K562 (cell line): ENCODE data around the gene TMEM95. TPM values are rescaled to one million over a fixed set of nuclear protein-coding genes. Genes with fewer than 3 reads are reported as not detected.

Source experiments
- ATAC-seq: fragments of 200-7000 bp; cut with Tn5 transposase; 3 replicates; pipeline ENCODE4 v1.9.1; 2020; ENCODE audit warnings: moderate library complexity
- BruUV-seq: library from RNA; stranded (reverse); fragments of 400-500 nt; replicated peaks from 2 replicates; lab custom pipeline; 2021; lab: Mats Ljungman, UMichigan
- CTCF ChIA-PET: fragments of 300-600 bp; formaldehyde crosslinking; extraction: SDS; loops from one replicate; lab custom pipeline; 2021; ENCODE audit warnings: low intra/inter-chr PET ratio; lab: Yijun Ruan, JAX
- POLR2A ChIA-PET: fragments of 300-600, 350-650 bp; sonication (Branson Sonifier 250); formaldehyde crosslinking; extraction: SDS; loops from one replicate; lab custom pipeline; 2021; ENCODE audit warnings: antibody characterized with exemption, inconsistent platforms; lab: Yijun Ruan, JAX
- DNase-seq, 4 experiments: peaks; one replicate each; pipeline versions ENCODE4 v3.0.0 to v3.0.0-alpha.2; 2011 to 2018; ENCODE audit warnings: low spot score in 3 of 4, mixed read lengths in 3 of 4; ENCODE audit errors: extremely low read depth in 1 of 4
- FAIRE-seq: peaks from 2 replicates; lab custom pipeline; 2011; peaks lifted over from hg19 to GRCh38; lab: Jason Lieb, UNC
- H2AFZ ChIP-seq: 2 replicates; pipeline ENCODE4 v1.6.0; 2011; ENCODE audit warnings: low read depth, low read length, control low read depth, inconsistent platforms
- H3K27ac ChIP-seq: fragments of 200-600 bp; 3 replicates; pipeline ENCODE4 v1.8.0; 2011; ENCODE audit warnings: low read depth, mild to moderate bottlenecking, control low read depth, inconsistent platforms, low read length, moderate library complexity, mixed read lengths; ENCODE audit errors: extremely low read depth
- H3K27me3 ChIP-seq, 2 experiments: fragments of 300-600 bp in 1 of 2; 2 replicates in 1 of 2; 3 replicates in 1 of 2; pipeline versions ENCODE4 v1.6.0 to v1.8.0; 2011; ENCODE audit warnings: inconsistent platforms in 2 of 2, low read length in 2 of 2, mild to moderate bottlenecking in 1 of 2, mixed read lengths in 1 of 2, moderate library complexity in 1 of 2; ENCODE audit not compliant: control insufficient read depth in 2 of 2, insufficient read depth in 2 of 2
- H3K36me3 ChIP-seq: fragments of 300-600 bp; 3 replicates; pipeline ENCODE4 v1.8.0; 2011; ENCODE audit warnings: mild to moderate bottlenecking, low read length, inconsistent platforms; ENCODE audit not compliant: control insufficient read depth, insufficient read depth
- H3K4me1 ChIP-seq, 2 experiments: fragments of 200-600 bp in 1 of 2; replicated peaks in 1 of 2; 2 replicates in 1 of 2; 3 replicates in 1 of 2; pipeline versions ENCODE4 v1.5.1 to v1.8.0; 2011; ENCODE audit warnings: inconsistent platforms in 2 of 2, low read length in 2 of 2, mild to moderate bottlenecking in 1 of 2, mixed read lengths in 1 of 2, moderate library complexity in 1 of 2; ENCODE audit not compliant: control insufficient read depth in 2 of 2, insufficient read depth in 2 of 2
- H3K4me2 ChIP-seq: 2 replicates; pipeline ENCODE4 v1.6.1; 2011; ENCODE audit warnings: low read length, control low read depth, inconsistent platforms, mixed read lengths; ENCODE audit not compliant: insufficient read depth
- H3K4me3 ChIP-seq: fragments of 200-600 bp; sonication (generic), shearing (Covaris generic); 2 replicates; pipeline ENCODE4 v1.5.1; 2016; ENCODE audit warnings: control low read depth, inconsistent platforms
- H3K79me2 ChIP-seq: fragments of 200-600 bp; 3 replicates; pipeline ENCODE4 v1.8.0; 2011; ENCODE audit warnings: low read length, inconsistent platforms; ENCODE audit not compliant: control insufficient read depth, insufficient read depth
- H3K9ac ChIP-seq, 2 experiments: 2 replicates each; pipeline versions ENCODE4 v1.6.0 to v1.6.1; 2011; ENCODE audit warnings: low read depth in 2 of 2, low read length in 2 of 2, control low read depth in 1 of 2, inconsistent platforms in 1 of 2, mild to moderate bottlenecking in 1 of 2, mixed read lengths in 1 of 2; ENCODE audit not compliant: insufficient read depth in 1 of 2
- H3K9me1 ChIP-seq: one replicate; pipeline ENCODE4 v1.6.0; 2011; ENCODE audit warnings: inconsistent platforms, mild to moderate bottlenecking, low read length, moderate library complexity; ENCODE audit not compliant: control insufficient read depth, insufficient read depth
- H3K9me3 ChIP-seq: replicated peaks from 2 replicates; pipeline ENCODE4 v1.5.1; 2011; ENCODE audit warnings: low read depth, low read length, inconsistent platforms; ENCODE audit not compliant: control insufficient read depth, insufficient read depth
- H4K20me1 ChIP-seq: replicated peaks from 2 replicates; pipeline ENCODE4 v1.6.1; 2011; ENCODE audit warnings: low read length, inconsistent platforms, mixed read lengths; ENCODE audit not compliant: control insufficient read depth, insufficient read depth
- CC2D1A ChIP-seq: fragments of 450-650 bp; IDR thresholded peaks from 2 replicates; pipeline ENCODE4 v1.6.1; 2017; ENCODE audit warnings: mild to moderate bottlenecking
- DIDO1 ChIP-seq: fragments of 450-650 bp; IDR thresholded peaks from 2 replicates; pipeline ENCODE4 v1.6.1; 2016; ENCODE audit warnings: low read depth, missing biosample characterization, missing genetic modification characterization
- FUS ChIP-seq: fragments of 200-400 bp; formaldehyde crosslinking; optimal IDR thresholded peaks from 2 replicates; pipeline ENCODE3; 2017; ENCODE audit warnings: low read depth, low read length
- MCM2 ChIP-seq: fragments of 450-650 bp; IDR thresholded peaks from 2 replicates; pipeline ENCODE4 v1.6.1; 2017; ENCODE audit warnings: low read depth, mild to moderate bottlenecking
- MYC ChIP-seq, 2 experiments: fragments of 250-450 bp in 1 of 2; sonication (Bioruptor Pico) in 1 of 2; IDR thresholded peaks; 2 replicates each; pipeline versions ENCODE4 v1.5.1 to v1.6.1; 2012 to 2021; ENCODE audit warnings: low read depth in 2 of 2, borderline replicate concordance in 1 of 2, improper control_type of control experiment in 1 of 2, low read length in 1 of 2, mild to moderate bottlenecking in 1 of 2, moderate library complexity in 1 of 2
- NFYB ChIP-seq: IDR thresholded peaks from 2 replicates; pipeline ENCODE4 v1.6.1; 2011; ENCODE audit warnings: mild to moderate bottlenecking, moderate library complexity; ENCODE audit not compliant: insufficient read length; ENCODE audit errors: extremely low read depth
- PHF20 ChIP-seq: fragments of 450-650 bp; IDR thresholded peaks from 2 replicates; pipeline ENCODE4 v1.6.1; 2018; ENCODE audit not compliant: partially characterized antibody
- ZKSCAN8 ChIP-seq: fragments of 200-800 bp; sonication (Bioruptor generic); IDR thresholded peaks from 2 replicates; pipeline ENCODE4 v1.6.1; 2016; ENCODE audit warnings: missing genetic modification characterization, missing compliant biosample characterization
- ZNF224 ChIP-seq: sonication (generic); formaldehyde crosslinking; IDR thresholded peaks from 2 replicates; pipeline ENCODE4 v1.8.0; 2022; ENCODE audit warnings: mild to moderate bottlenecking, missing genetic modification reagents
- WGBS: fragments of 100-300 bp; shearing (Covaris generic); methylation state at CpG from one replicate; pipeline ENCODE4 v1.1.6; 2016; ENCODE audit warnings: low coverage, mixed read lengths; ENCODE audit not compliant: insufficient coverage; ENCODE audit errors: missing lambda C conversion rate; 5-methylcytosine and 5-hydroxymethylcytosine counted together
- in situ Hi-C: fragments of 300-500 bp; cut with MboI; formaldehyde crosslinking; loops from 4 replicates; pipeline ENCODE4 v1.15.0; 2018; ENCODE audit warnings: inconsistent platforms, mixed read lengths
- intact Hi-C: fragments of 100-400 bp; cut with micrococcal nuclease; formaldehyde crosslinking; loops from 2 replicates; pipeline ENCODE4 v1.14.2; 2022
- polyA plus RNA-seq, 8 experiments: library from polyadenylated mRNA; depleted of rRNA in 4 of 8; stranded (reverse) in 5 of 8; unstranded in 3 of 8; fragments of >200 nt; fragmentation: Nextera tagmentation in 2 of 8; fragmentation: Illumina TruSeq in 1 of 8; extraction: Ambion mirVana in 2 of 8; extraction: Trizol in 1 of 8; gene quantifications; 2 replicates each; pipeline versions ENCODE4 v1.2.1 to v1.2.3, GENCODE V29; 2011 to 2014; ENCODE audit warnings: inconsistent platforms in 1 of 8, missing spikeins in 1 of 8
- total RNA-seq, 7 experiments: library from RNA; depleted of rRNA in 6 of 7; stranded (reverse); fragments of >200 nt in 6 of 7; fragmentation: Illumina TruSeq in 2 of 7; extraction: Trizol in 2 of 7; gene quantifications; 2 replicates each; pipeline versions ENCODE4 v1.2.1 to v1.2.3, GENCODE V29; 2011 to 2021; ENCODE audit warnings: low replicate concordance in 1 of 7
- TF ChIP-seq, protein P1 (sequence below): sonication (generic); formaldehyde crosslinking; IDR thresholded peaks from 2 replicates; pipeline ENCODE4 v1.8.1; 2022; ENCODE audit warnings: missing genetic modification reagents
- TF ChIP-seq, protein P2 (sequence below), 2 experiments: fragments of 450-650 bp in 1 of 2; sonication (generic) in 1 of 2; formaldehyde crosslinking in 1 of 2; IDR thresholded peaks in 1 of 2; conservative IDR thresholded peaks in 1 of 2; 2 replicates each; pipeline versions ENCODE4 v1.6.1 to v1.8.1; 2016 to 2023; ENCODE audit warnings: mild to moderate bottlenecking in 2 of 2, moderate library complexity in 2 of 2, inconsistent platforms in 1 of 2, missing genetic modification reagents in 1 of 2

The TMEM95 gene
- total and polyA plus RNA-seq, 9 of the 15 experiments (the other 6 are each of a cell fraction or from before 2014, with no cell fraction given), result not detected

DNA sequence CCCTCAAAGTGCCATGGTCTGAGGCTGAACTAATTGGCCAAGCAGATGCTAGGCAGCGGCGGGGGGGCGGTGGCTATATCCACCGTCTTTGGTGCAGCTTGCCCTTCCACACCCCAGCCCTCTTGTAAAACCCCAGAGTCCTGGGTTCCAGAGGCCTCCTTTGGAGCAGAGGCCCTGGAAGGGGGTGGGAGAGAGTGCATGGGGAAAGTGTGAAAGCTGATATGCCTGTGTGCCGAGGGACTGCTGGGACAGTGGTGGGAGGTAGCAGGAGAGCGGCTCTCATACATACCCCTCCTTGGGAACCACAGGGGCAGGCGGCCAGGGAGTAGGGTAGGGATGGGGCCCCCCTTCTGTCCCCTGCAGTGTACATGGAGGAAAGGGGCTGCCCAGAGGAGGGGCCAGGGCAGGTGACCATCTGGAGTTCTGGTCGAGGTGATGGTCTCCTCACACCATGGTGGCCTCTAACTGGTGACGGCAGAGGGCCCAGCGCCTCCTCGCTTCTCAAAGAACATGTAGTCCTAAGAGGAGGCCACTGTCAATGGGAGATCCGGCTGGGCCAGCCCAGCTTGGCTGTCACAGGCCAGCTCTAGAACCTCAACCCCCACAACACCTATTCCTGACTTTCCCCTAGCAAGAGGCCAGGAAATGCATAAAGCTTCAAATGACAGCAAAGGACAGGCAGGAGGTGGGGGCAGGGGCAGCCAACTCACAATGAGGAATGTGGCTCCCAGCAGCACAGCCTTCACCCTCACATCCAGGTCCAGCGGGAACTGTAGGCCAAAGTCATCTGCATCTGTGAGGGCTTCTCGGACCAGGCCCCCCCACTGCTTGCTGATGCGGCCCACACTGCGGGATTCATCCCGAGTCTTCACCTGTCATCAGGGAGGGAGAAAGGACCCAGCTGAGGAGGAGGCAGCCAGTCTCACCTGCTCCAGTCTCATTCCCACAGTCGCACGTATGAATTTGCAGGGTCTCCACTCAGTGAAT lies 35.3 kb downstream of the TMEM95 start:
- in situ Hi-C loops, result no loop called here
- ChIA-PET CTCF (no interaction called here), POLR2A (interaction anchor here (1.1 to 1.5 kb wide), 2 partner anchors 45 to 96 kb away, joined by 3 read pairs; partner anchors contain the start of gene TMEM102)
- no peak for ATAC-seq
- H3K9ac ChIP-seq, result peak overlapping the region in 1 of 2 experiments; percentile 13; a peak in 2 of 4 replicates
- H3K4me2 ChIP-seq, result no peak overlapping the region
- peaks cover 8% of the 10 kb centered on the region; the same call in 1 of the 3 replicates for H3K36me3 ChIP-seq
- no peak overlapping the region for H3K4me3 ChIP-seq
- no peak for TF ChIP-seq CC2D1A
- no peak for TF ChIP-seq ZKSCAN8
- no peak for FAIRE-seq
- no peaks in the 10 kb centered on the region for H3K9me1 ChIP-seq
- 73% methylated on average over 12 of the region's 19 CpGs for WGBS
- no TSS peak for BruUV-seq
- no peaks in the 10 kb centered on the region for H3K27me3 ChIP-seq
- no peak overlapping the region for H3K27ac ChIP-seq
- H3K79me2 ChIP-seq, result no peaks in the 10 kb centered on the region
- no peaks in the 10 kb centered on the region for H3K9me3 ChIP-seq
- peaks cover 3 to 23% of the 10 kb centered on the region in 2 experiments; a peak in 4 of 5 replicates for H3K4me1 ChIP-seq
- H4K20me1 ChIP-seq, result no peaks in the 10 kb centered on the region
- DNase-seq, result no peak
- H2AFZ ChIP-seq, result no peak overlapping the region
- intact Hi-C loops, result no loop called here

DNA sequence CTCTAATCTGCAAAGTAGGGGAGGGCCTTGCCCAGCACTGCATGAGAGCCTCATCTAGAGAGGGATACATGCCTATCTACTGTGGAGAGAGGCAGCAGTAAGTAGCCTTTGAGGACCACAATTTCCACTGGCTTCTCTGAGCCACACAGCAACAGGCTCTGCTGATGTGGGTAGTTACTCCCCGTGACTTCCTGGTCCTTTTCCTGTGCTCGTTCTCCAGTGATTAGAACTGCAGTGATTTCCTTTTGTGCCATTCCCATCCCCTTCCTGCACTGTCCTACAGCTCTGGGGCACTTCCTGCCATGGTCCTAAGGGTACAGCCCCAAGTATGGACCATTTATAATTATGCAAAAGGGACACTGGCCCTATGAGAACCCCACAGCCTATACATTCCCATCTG lies 36.4 kb downstream of the TMEM95 start:
- H3K27ac ChIP-seq, result no peak overlapping the region
- WGBS, result no CpG with 5 or more reads among the region's 2 CpGs
- no peak overlapping the region for H3K9ac ChIP-seq
- no TSS peak for BruUV-seq
- no peaks in the 10 kb centered on the region for H4K20me1 ChIP-seq
- no peak overlapping the region for H3K4me3 ChIP-seq
- peaks cover 8% of the 10 kb centered on the region; the same call in 1 of the 3 replicates for H3K36me3 ChIP-seq
- in situ Hi-C loops, result no loop called here
- no peaks in the 10 kb centered on the region for H3K9me1 ChIP-seq
- POLR2A ChIA-PET, result no interaction called here
- H3K27me3 ChIP-seq, result no peaks in the 10 kb centered on the region
- no peaks in the 10 kb centered on the region for H3K9me3 ChIP-seq
- CTCF ChIA-PET, result no interaction called here
- DNase-seq (no peak), FAIRE-seq (no peak), ATAC-seq (no peak)
- no peak overlapping the region for H2AFZ ChIP-seq
- intact Hi-C loops, result no loop called here
- no peak overlapping the region for H3K4me2 ChIP-seq
- peaks cover 3 to 24% of the 10 kb centered on the region in 2 experiments; a peak in 4 of 5 replicates for H3K4me1 ChIP-seq
- H3K79me2 ChIP-seq, result no peaks in the 10 kb centered on the region
- TF ChIP-seq FUS, result no peak
- no peak for TF ChIP-seq DIDO1 (tag)
- no peak for TF ChIP-seq MYC (IDR thresholded peaks at IDR 0.05; ENCODE audit: low read depth, low read length)
- TF ChIP-seq MYC (CRISPR knock-in tag; IDR thresholded peaks at IDR 0.05; ENCODE audit: borderline replicate concordance, low read depth), result no peak
- TF ChIP-seq NFYB, result no peak
- TF ChIP-seq, protein P1, sequence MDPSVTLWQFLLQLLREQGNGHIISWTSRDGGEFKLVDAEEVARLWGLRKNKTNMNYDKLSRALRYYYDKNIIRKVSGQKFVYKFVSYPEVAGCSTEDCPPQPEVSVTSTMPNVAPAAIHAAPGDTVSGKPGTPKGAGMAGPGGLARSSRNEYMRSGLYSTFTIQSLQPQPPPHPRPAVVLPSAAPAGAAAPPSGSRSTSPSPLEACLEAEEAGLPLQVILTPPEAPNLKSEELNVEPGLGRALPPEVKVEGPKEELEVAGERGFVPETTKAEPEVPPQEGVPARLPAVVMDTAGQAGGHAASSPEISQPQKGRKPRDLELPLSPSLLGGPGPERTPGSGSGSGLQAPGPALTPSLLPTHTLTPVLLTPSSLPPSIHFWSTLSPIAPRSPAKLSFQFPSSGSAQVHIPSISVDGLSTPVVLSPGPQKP (CRISPR knock-in tag), result no peak
- TF ChIP-seq MCM2, result no peak
- TF ChIP-seq, protein P2, sequence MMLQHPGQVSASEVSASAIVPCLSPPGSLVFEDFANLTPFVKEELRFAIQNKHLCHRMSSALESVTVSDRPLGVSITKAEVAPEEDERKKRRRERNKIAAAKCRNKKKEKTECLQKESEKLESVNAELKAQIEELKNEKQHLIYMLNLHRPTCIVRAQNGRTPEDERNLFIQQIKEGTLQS (IDR thresholded peaks at IDR 0.05), result no peak
- TF ChIP-seq, protein P2 (CRISPR knock-in tag; conservative IDR thresholded peaks at IDR 0.05), result no peak
- TF ChIP-seq ZNF224 (CRISPR knock-in tag), result no peak
- no peak for TF ChIP-seq PHF20
